HepG2 (cell line): ENCODE results near the gene RPL4. TPM values are rescaled to one million over a fixed set of nuclear protein-coding genes. Genes with fewer than 3 reads are reported as not detected.
A peak's percentile ranks its signal among the peaks of the same experiment; 100 is the strongest.

Experiments used
- EEA1 ChIP-seq: sonication (generic); formaldehyde crosslinking; IDR thresholded peaks from 2 replicates; pipeline ENCODE4 v1.5.1; 2020; ENCODE audit warnings: mild to moderate bottlenecking, missing genetic modification reagents, borderline replicate concordance
- EHMT2 ChIP-seq: fragments of 200-600 bp; sonication (generic); IDR thresholded peaks from 2 replicates; pipeline ENCODE4 v1.7.0; 2017; ENCODE audit warnings: antibody characterized with exemption, low read depth, low read length, borderline replicate concordance
- GATAD1 ChIP-seq: IDR thresholded peaks from 2 replicates; pipeline ENCODE4 v1.6.1; 2016; ENCODE audit warnings: missing genetic modification reagents, missing compliant biosample characterization
- GTF2F1 ChIP-seq: fragments of 150-350 bp; IDR thresholded peaks from 2 replicates; pipeline ENCODE4 v1.6.1; 2014; ENCODE audit warnings: low read length
- GTF3A ChIP-seq: sonication (generic); formaldehyde crosslinking; conservative IDR thresholded peaks from 2 replicates; pipeline ENCODE4 v1.4.0; 2020; ENCODE audit warnings: mild to moderate bottlenecking, missing genetic modification reagents
- JUN ChIP-seq: sonication (generic); formaldehyde crosslinking; IDR thresholded peaks from 2 replicates; pipeline ENCODE4 v1.4.0; 2020; ENCODE audit warnings: mild to moderate bottlenecking, missing genetic modification reagents
- JUNB ChIP-seq: sonication (generic); formaldehyde crosslinking; IDR thresholded peaks from 2 replicates; pipeline ENCODE4 v1.8.0; 2022; ENCODE audit warnings: missing genetic modification reagents, mild to moderate bottlenecking, borderline replicate concordance
- MEIS1 ChIP-seq: sonication (generic); formaldehyde crosslinking; IDR thresholded peaks from 2 replicates; pipeline ENCODE4 v1.9.0; 2021; ENCODE audit warnings: mild to moderate bottlenecking, missing genetic modification reagents, moderate library complexity, borderline replicate concordance
- PHF8 ChIP-seq: sonication (generic); formaldehyde crosslinking; IDR thresholded peaks from 2 replicates; pipeline ENCODE4 v1.5.0; 2020; ENCODE audit warnings: missing genetic modification reagents
- REXO4 ChIP-seq: sonication (generic); formaldehyde crosslinking; IDR thresholded peaks from 2 replicates; pipeline ENCODE4 v1.8.0; 2022; ENCODE audit warnings: missing genetic modification reagents, mild to moderate bottlenecking, borderline replicate concordance
- SMYD3 ChIP-seq: sonication (generic); formaldehyde crosslinking; IDR thresholded peaks from 2 replicates; pipeline ENCODE4 v1.8.1; 2023; ENCODE audit warnings: mild to moderate bottlenecking, missing genetic modification reagents
- SRSF1 ChIP-seq: fragments of 200-400 bp; formaldehyde crosslinking; optimal IDR thresholded peaks from 2 replicates; pipeline ENCODE3; 2017; ENCODE audit warnings: mild to moderate bottlenecking, low read depth, low read length, moderate library complexity
- SYNCRIP ChIP-seq: fragments of 200-400 bp; formaldehyde crosslinking; IDR thresholded peaks from 2 replicates; pipeline ENCODE4 v1.6.1; 2018; ENCODE audit warnings: mild to moderate bottlenecking, low read depth, low read length; ENCODE audit not compliant: insufficient read depth
- ZBTB44 ChIP-seq: sonication (generic); formaldehyde crosslinking; IDR thresholded peaks from 2 replicates; pipeline ENCODE4 v1.4.0; 2020; ENCODE audit warnings: missing genetic modification reagents
- ZMYM4 ChIP-seq: sonication (generic); formaldehyde crosslinking; IDR thresholded peaks from 2 replicates; pipeline ENCODE4 v1.8.1; 2023; ENCODE audit warnings: mild to moderate bottlenecking, missing genetic modification reagents
- ZNF335 ChIP-seq: sonication (generic); formaldehyde crosslinking; IDR thresholded peaks from 2 replicates; pipeline ENCODE4 v1.4.0; 2020; ENCODE audit warnings: missing genetic modification reagents
- ZNF556 ChIP-seq: sonication (generic); formaldehyde crosslinking; IDR thresholded peaks from 2 replicates; pipeline ENCODE4 v1.4.0; 2020; ENCODE audit warnings: mild to moderate bottlenecking, missing genetic modification reagents, borderline replicate concordance
- ZNF562 ChIP-seq: sonication (generic); formaldehyde crosslinking; IDR thresholded peaks from 2 replicates; pipeline ENCODE4 v1.8.0; 2022; ENCODE audit warnings: missing genetic modification reagents, borderline replicate concordance
- ZNF674 ChIP-seq: sonication (generic); formaldehyde crosslinking; IDR thresholded peaks from 2 replicates; pipeline ENCODE4 v1.5.0; 2020; ENCODE audit warnings: low read depth, mild to moderate bottlenecking, missing genetic modification reagents
- ZNF747 ChIP-seq: sonication (generic); formaldehyde crosslinking; IDR thresholded peaks from 2 replicates; pipeline ENCODE4 v1.8.1; 2023; ENCODE audit warnings: missing genetic modification reagents, mild to moderate bottlenecking, borderline replicate concordance
- ZNF772 ChIP-seq: sonication (generic); formaldehyde crosslinking; IDR thresholded peaks from 2 replicates; pipeline ENCODE4 v1.5.0; 2020; ENCODE audit warnings: mild to moderate bottlenecking, missing genetic modification reagents
- polyA plus RNA-seq, 8 experiments: library from polyadenylated mRNA; depleted of rRNA in 3 of 8; stranded (reverse) in 7 of 8; unstranded in 1 of 8; fragments of >200 nt; fragmentation: Illumina TruSeq in 4 of 8; extraction: Trizol in 4 of 8; gene quantifications; 2 replicates each; pipeline versions ENCODE4 v1.2.1 to v1.2.3, GENCODE V29; 2011 to 2016; ENCODE audit warnings: low read depth in 4 of 8, missing spikeins in 1 of 8, mixed read lengths in 1 of 8; ENCODE audit not compliant: insufficient read depth in 1 of 8
- total RNA-seq, 5 experiments: library from RNA; depleted of rRNA; stranded (reverse); fragments of >200 nt; fragmentation: Illumina TruSeq; extraction: Trizol; gene quantifications; 2 replicates each; pipeline ENCODE4 v1.2.3, GENCODE V29; 2016; ENCODE audit warnings: low read depth in 1 of 5
- TF ChIP-seq, protein P1 (sequence below): sonication (generic); formaldehyde crosslinking; IDR thresholded peaks from 2 replicates; pipeline ENCODE4 v1.4.0; 2020; ENCODE audit warnings: missing genetic modification reagents, borderline replicate concordance
- TF ChIP-seq, protein P2 (sequence below): sonication (generic); formaldehyde crosslinking; IDR thresholded peaks from 2 replicates; pipeline ENCODE4 v1.8.1; 2023; ENCODE audit warnings: missing genetic modification reagents, mild to moderate bottlenecking, borderline replicate concordance

The RPL4 gene
- total and polyA plus RNA-seq, 2 of the 13 experiments (the other 11 are each of a cell fraction or from before 2014, with no cell fraction given) = 3,630 to 3,960 TPM

GRCh38 chr15:66497502-66498455 is 6.9 kb downstream of the RPL4 start, which contains the start of gene SNAPC5 (continued):
- no peak for TF ChIP-seq SYNCRIP
- peak; percentile 91; the same call in 1 of the 2 replicates for TF ChIP-seq ZNF747 (CRISPR knock-in tag)
- TF ChIP-seq ZNF335 (CRISPR knock-in tag) = no peak; the same call in 1 of the 2 replicates
- peak; percentile 82 for TF ChIP-seq SRSF1
- peak; percentile 97 for TF ChIP-seq GATAD1
- TF ChIP-seq JUN = peak; percentile 75
- TF ChIP-seq ZBTB44 (CRISPR knock-in tag) = no peak
- TF ChIP-seq EHMT2 = no peak
- no peak for TF ChIP-seq REXO4 (CRISPR knock-in tag)
- TF ChIP-seq ZNF772 (CRISPR knock-in tag) = peak; percentile 39; the same call in 1 of the 2 replicates
- TF ChIP-seq ZMYM4 = peak; percentile 96
- TF ChIP-seq ZNF556 (CRISPR knock-in tag) = peak; percentile 46; the same call in 1 of the 2 replicates
- TF ChIP-seq ZNF562 (CRISPR knock-in tag) = no peak
- TF ChIP-seq, protein P1, sequence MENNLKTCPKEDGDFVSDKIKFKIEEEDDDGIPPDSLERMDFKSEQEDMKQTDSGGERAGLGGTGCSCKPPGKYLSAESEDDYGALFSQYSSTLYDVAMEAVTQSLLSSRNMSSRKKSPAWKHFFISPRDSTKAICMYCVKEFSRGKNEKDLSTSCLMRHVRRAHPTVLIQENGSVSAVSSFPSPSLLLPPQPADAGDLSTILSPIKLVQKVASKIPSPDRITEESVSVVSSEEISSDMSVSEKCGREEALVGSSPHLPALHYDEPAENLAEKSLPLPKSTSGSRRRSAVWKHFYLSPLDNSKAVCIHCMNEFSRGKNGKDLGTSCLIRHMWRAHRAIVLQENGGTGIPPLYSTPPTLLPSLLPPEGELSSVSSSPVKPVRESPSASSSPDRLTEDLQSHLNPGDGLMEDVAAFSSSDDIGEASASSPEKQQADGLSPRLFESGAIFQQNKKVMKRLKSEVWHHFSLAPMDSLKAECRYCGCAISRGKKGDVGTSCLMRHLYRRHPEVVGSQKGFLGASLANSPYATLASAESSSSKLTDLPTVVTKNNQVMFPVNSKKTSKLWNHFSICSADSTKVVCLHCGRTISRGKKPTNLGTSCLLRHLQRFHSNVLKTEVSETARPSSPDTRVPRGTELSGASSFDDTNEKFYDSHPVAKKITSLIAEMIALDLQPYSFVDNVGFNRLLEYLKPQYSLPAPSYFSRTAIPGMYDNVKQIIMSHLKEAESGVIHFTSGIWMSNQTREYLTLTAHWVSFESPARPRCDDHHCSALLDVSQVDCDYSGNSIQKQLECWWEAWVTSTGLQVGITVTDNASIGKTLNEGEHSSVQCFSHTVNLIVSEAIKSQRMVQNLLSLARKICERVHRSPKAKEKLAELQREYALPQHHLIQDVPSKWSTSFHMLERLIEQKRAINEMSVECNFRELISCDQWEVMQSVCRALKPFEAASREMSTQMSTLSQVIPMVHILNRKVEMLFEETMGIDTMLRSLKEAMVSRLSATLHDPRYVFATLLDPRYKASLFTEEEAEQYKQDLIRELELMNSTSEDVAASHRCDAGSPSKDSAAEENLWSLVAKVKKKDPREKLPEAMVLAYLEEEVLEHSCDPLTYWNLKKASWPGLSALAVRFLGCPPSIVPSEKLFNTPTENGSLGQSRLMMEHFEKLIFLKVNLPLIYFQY = no peak
- peak; percentile 80 for TF ChIP-seq PHF8 (CRISPR knock-in tag)
- TF ChIP-seq SMYD3 (CRISPR knock-in tag) = no peak
- peak; percentile 45; the same call in 1 of the 2 replicates for TF ChIP-seq MEIS1 (CRISPR knock-in tag)
- TF ChIP-seq, protein P2, sequence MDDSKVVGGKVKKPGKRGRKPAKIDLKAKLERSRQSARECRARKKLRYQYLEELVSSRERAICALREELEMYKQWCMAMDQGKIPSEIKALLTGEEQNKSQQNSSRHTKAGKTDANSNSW (CRISPR knock-in tag) = no peak
- TF ChIP-seq ZNF674 (CRISPR knock-in tag) = 0 out of 2 replicates have a peak, but pooled peaks have one; percentile 69
- TF ChIP-seq JUNB (CRISPR knock-in tag) = no peak
- peak; percentile 31; the same call in 1 of the 2 replicates for TF ChIP-seq EEA1
- peak; percentile 74; the same call in 1 of the 2 replicates for TF ChIP-seq GTF3A (CRISPR knock-in tag)
- TF ChIP-seq GTF2F1 = 0 out of 2 replicates have a peak, but pooled peaks have one; percentile 52
